HepG2 (cell line): ENCODE data around the gene PREX1. TPM values are rescaled to one million over a fixed set of nuclear protein-coding genes. Genes with fewer than 3 reads are reported as not detected.

Source experiments
- ATF1 ChIP-seq: IDR thresholded peaks from 2 replicates; pipeline ENCODE4 v1.6.1; 2016; ENCODE audit warnings: mild to moderate bottlenecking, control low read depth
- CCAR2 ChIP-seq: fragments of 200-400 bp; formaldehyde crosslinking; optimal IDR thresholded peaks from 2 replicates; pipeline ENCODE3; 2018; ENCODE audit warnings: low read depth, mild to moderate bottlenecking, low read length, moderate library complexity
- JARID2 ChIP-seq: sonication (generic); formaldehyde crosslinking; IDR thresholded peaks from 2 replicates; pipeline ENCODE4 v1.8.1; 2023; ENCODE audit warnings: missing genetic modification reagents, inconsistent platforms; ENCODE audit not compliant: insufficient replicate concordance
- MXD1 ChIP-seq: sonication (generic); formaldehyde crosslinking; IDR thresholded peaks from 2 replicates; pipeline ENCODE4 v1.4.0; 2020; ENCODE audit warnings: mild to moderate bottlenecking, missing genetic modification reagents
- PHF20 ChIP-seq: sonication (generic); formaldehyde crosslinking; IDR thresholded peaks from 2 replicates; pipeline ENCODE4 v1.5.0; 2020; ENCODE audit warnings: mild to moderate bottlenecking, missing genetic modification reagents
- ZFP91 ChIP-seq: sonication (generic); formaldehyde crosslinking; IDR thresholded peaks from 2 replicates; pipeline ENCODE4 v1.9.0; 2022; ENCODE audit warnings: missing genetic modification reagents, mild to moderate bottlenecking, borderline replicate concordance
- ZMAT3 ChIP-seq: sonication (generic); formaldehyde crosslinking; conservative IDR thresholded peaks from 2 replicates; pipeline ENCODE4 v1.7.0; 2021; ENCODE audit warnings: missing genetic modification reagents
- ZNF333 ChIP-seq: sonication (generic); formaldehyde crosslinking; IDR thresholded peaks from 2 replicates; pipeline ENCODE4 v1.4.0; 2020; ENCODE audit warnings: mild to moderate bottlenecking, missing genetic modification reagents, borderline replicate concordance
- ZNF407 ChIP-seq: sonication (generic); formaldehyde crosslinking; IDR thresholded peaks from one replicate; pipeline ENCODE4 v1.5.1; 2020; ENCODE audit warnings: mild to moderate bottlenecking, missing genetic modification reagents; ENCODE audit errors: not compliant biosample characterization
- ZNF562 ChIP-seq: sonication (generic); formaldehyde crosslinking; IDR thresholded peaks from 2 replicates; pipeline ENCODE4 v1.8.0; 2022; ENCODE audit warnings: missing genetic modification reagents, borderline replicate concordance
- ZNF737 ChIP-seq: sonication (generic); formaldehyde crosslinking; IDR thresholded peaks from 2 replicates; pipeline ENCODE4 v1.5.0; 2020; ENCODE audit warnings: missing genetic modification reagents, mild to moderate bottlenecking, borderline replicate concordance
- polyA plus RNA-seq, 8 experiments: library from polyadenylated mRNA; depleted of rRNA in 3 of 8; stranded (reverse) in 7 of 8; unstranded in 1 of 8; fragments of >200 nt; fragmentation: Illumina TruSeq in 4 of 8; extraction: Trizol in 4 of 8; gene quantifications; 2 replicates each; pipeline versions ENCODE4 v1.2.1 to v1.2.3, GENCODE V29; 2011 to 2016; ENCODE audit warnings: low read depth in 4 of 8, missing spikeins in 1 of 8, mixed read lengths in 1 of 8; ENCODE audit not compliant: insufficient read depth in 1 of 8
- total RNA-seq, 5 experiments: library from RNA; depleted of rRNA; stranded (reverse); fragments of >200 nt; fragmentation: Illumina TruSeq; extraction: Trizol; gene quantifications; 2 replicates each; pipeline ENCODE4 v1.2.3, GENCODE V29; 2016; ENCODE audit warnings: low read depth in 1 of 5
- TF ChIP-seq, protein P1 (sequence below): sonication (generic); formaldehyde crosslinking; IDR thresholded peaks from 2 replicates; pipeline ENCODE4 v1.4.0; 2020; ENCODE audit warnings: missing genetic modification reagents, low read depth, mild to moderate bottlenecking, borderline replicate concordance

Gene PREX1
- total and polyA plus RNA-seq, 2 of the 13 experiments (the other 11 are each of a cell fraction or from before 2014, with no cell fraction given) = 0.02 to 0.04 TPM

DNA sequence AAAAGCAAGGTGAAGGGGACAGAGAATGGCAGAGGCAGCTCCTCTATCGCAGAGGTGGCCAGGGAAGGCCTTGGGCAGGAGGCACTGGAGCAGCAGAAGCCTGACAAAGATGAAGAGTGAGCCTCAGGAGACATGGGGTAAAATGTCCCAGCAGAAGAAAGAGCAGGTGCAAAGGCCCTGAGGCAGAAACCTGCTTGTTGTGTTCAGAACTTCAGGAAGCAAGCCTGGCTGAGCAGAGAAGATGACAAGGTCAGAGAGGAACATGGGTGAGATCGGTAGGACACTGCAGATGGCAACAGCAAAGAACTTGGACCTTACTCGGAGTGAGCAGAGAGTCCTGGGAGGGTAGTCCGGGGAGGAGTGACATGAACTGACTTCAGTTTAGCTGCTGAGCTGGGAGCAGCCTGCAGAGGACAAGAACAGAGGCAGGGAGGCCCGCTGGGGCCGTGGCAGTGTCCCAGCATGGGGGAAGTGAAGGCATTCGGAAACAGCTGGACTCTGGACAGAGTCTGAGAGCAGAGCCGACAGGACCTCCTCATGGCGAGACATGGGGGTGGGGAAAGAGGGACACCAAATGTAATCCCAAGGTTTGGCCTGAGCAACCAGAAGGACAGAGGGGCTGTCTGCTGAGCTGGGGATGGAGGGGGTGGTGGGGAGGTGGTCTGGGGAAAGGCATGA is 106.3 kb downstream of the PREX1 start (continued):
- TF ChIP-seq ZMAT3 (CRISPR knock-in tag) (0 out of 2 replicates have a peak, but pooled peaks have one; percentile 7), ZNF333 (CRISPR knock-in tag) (0 out of 2 replicates have a peak, but pooled peaks have one; percentile 12), MXD1 (0 out of 2 replicates have a peak, but pooled peaks have one; percentile 33), ATF1 (no peak), ZNF737 (no peak), CCAR2 (no peak), ZNF562 (CRISPR knock-in tag) (no peak), ZFP91 (peak; percentile 31), JARID2 (no peak), PHF20 (CRISPR knock-in tag) (no peak; the same call in 1 of the 2 replicates), ZNF407 (CRISPR knock-in tag) (peak; percentile 7)
- TF ChIP-seq, protein P1, sequence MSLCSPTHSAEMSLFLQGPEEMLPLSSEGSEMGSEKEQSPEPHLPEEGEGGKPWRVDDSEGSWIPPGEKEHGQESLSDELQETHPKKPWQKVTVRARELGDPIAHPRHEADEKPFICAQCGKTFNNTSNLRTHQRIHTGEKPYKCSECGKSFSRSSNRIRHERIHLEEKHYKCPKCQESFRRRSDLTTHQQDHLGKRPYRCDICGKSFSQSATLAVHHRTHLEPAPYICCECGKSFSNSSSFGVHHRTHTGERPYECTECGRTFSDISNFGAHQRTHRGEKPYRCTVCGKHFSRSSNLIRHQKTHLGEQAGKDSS (CRISPR knock-in tag) = peak; percentile 68; the same call in 1 of the 2 replicates
